Uterus (tissue), 4 donors: ENCODE results near the gene PAWR. TPM values are rescaled to one million over a fixed set of nuclear protein-coding genes. Genes with fewer than 3 reads are reported as not detected.
"Not testable (repeated sequence)": the region's sequence is repeated elsewhere in the genome, so short reads cannot be mapped to it uniquely, and the experiment has no call there.

ENCODE experiments used
- DNase-seq, 2 donors: peaks; one replicate each; pipeline ENCODE4 v3.0.0-alpha.2; 2019 to 2020
- H3K27ac ChIP-seq, 2 donors: fragments of 200-600 bp; sonication (generic); 1 replicate in 1 of 2; 2 replicates in 1 of 2; pipeline ENCODE4 v1.5.1; 2016 to 2018
- H3K27me3 ChIP-seq, 2 donors: fragments of 200-600 bp; sonication (generic); one replicate each; pipeline ENCODE4 v1.5.1; 2018 to 2019; ENCODE audit warnings: control low read depth in 1 of 2
- H3K36me3 ChIP-seq, 2 donors: fragments of 200-600 bp; sonication (generic); one replicate each; pipeline ENCODE4 v1.5.1; 2019; ENCODE audit warnings: control low read depth in 1 of 2
- H3K4me1 ChIP-seq, 2 donors: fragments of 200-600 bp; sonication (generic); one replicate each; pipeline ENCODE4 v1.5.1; 2018 to 2019; ENCODE audit warnings: control low read depth in 1 of 2
- H3K4me3 ChIP-seq, 2 donors: fragments of 200-600 bp; sonication (generic); 1 replicate in 1 of 2; 2 replicates in 1 of 2; pipeline ENCODE4 v1.5.1; 2018 to 2019; ENCODE audit warnings: mild to moderate bottlenecking in 1 of 2
- H3K9me3 ChIP-seq, 2 donors: fragments of 200-600 bp; sonication (generic); one replicate each; pipeline ENCODE4 v1.5.1; 2019; ENCODE audit warnings: control low read depth in 1 of 2
- CTCF ChIP-seq, 4 experiments: fragments of 200-600 bp in 2 of 4; fragments of 450-650 bp in 2 of 4; sonication (generic) in 2 of 4; IDR thresholded peaks; one replicate each; pipeline ENCODE4 v1.5.1; 2016 to 2019; ENCODE audit warnings: antibody characterized with exemption in 4 of 4, mild to moderate bottlenecking in 2 of 4, moderate library complexity in 1 of 4
- POLR2A ChIP-seq, 2 donors: fragments of 450-650 bp; IDR thresholded peaks; one replicate each; pipeline ENCODE4 v1.6.1; 2016; ENCODE audit warnings: antibody characterized with exemption in 2 of 2, mild to moderate bottlenecking in 1 of 2, moderate library complexity in 1 of 2
- intact Hi-C: fragments of 100-400 bp; cut with DNase I; formaldehyde crosslinking; loops from one replicate; pipeline ENCODE4 v1.15.1; 2023; ENCODE audit warnings: low total_unique reads
- total RNA-seq, 4 donors: library from RNA; depleted of rRNA in 3 of 4; stranded (reverse); fragments of >200 nt in 3 of 4; gene quantifications; one replicate each; pipeline versions ENCODE4 v1.1.0 to v1.2.4, GENCODE V29; 2014 to 2023
- donor health status: DM: yes; HTN: yes; CAD: no.

PAWR gene
- total RNA-seq, 4 donors from 2014 or later: 54.1 to 144 (median 73.1) TPM

GRCh38 chr12:79548610-79548924 is 142.2 kb downstream of the PAWR start:
- DNase-seq: no peak
- H3K27me3 ChIP-seq: no peaks in the 10 kb centered on the region
- H3K9me3 ChIP-seq: no peaks in the 10 kb centered on the region
- no peaks in the 10 kb centered on the region for H3K36me3 ChIP-seq
- intact Hi-C loops: no loop called here
- peak overlapping the region; percentile 50 to 62 for H3K27ac ChIP-seq
- TF ChIP-seq CTCF (IDR thresholded peaks at IDR 0.05): no peak
- TF ChIP-seq POLR2A (IDR thresholded peaks at IDR 0.05): no peak
- peaks cover 0 to 13% of the 10 kb centered on the region in 2 donors for H3K4me1 ChIP-seq
- H3K4me3 ChIP-seq: no peak overlapping the region

GRCh38 chr12:79547735-79548609 is 142.8 kb downstream of the PAWR start:
- H3K4me1 ChIP-seq: peaks cover 0 to 13% of the 10 kb centered on the region in 2 donors
- H3K9me3 ChIP-seq: no peaks in the 10 kb centered on the region
- no peaks in the 10 kb centered on the region for H3K27me3 ChIP-seq
- no peaks in the 10 kb centered on the region for H3K36me3 ChIP-seq
- intact Hi-C loops: no loop called here
- no peak overlapping the region for H3K4me3 ChIP-seq
- peak in 1 of 2 donors; percentile 47 for DNase-seq
- TF ChIP-seq CTCF (IDR thresholded peaks at IDR 0.05): peak; percentile 54 to 69 (median 58)
- TF ChIP-seq POLR2A (IDR thresholded peaks at IDR 0.05): no peak
- H3K27ac ChIP-seq: peak overlapping the region; percentile 50 to 62

- no peaks in the 10 kb centered on the region for H3K27me3 ChIP-seq
- no peaks in the 10 kb centered on the region for H3K9me3 ChIP-seq
- H3K36me3 ChIP-seq: no peaks in the 10 kb centered on the region
- intact Hi-C loops: no loop called here
- H3K27ac ChIP-seq: peak overlapping the region; percentile 50 to 62
- no peak for DNase-seq
- peaks cover 0 to 13% of the 10 kb centered on the region in 2 donors for H3K4me1 ChIP-seq
- TF ChIP-seq CTCF (IDR thresholded peaks at IDR 0.05) (no peak), POLR2A (IDR thresholded peaks at IDR 0.05) (no peak)
- H3K4me3 ChIP-seq: no peak overlapping the region
Observed at GRCh38 chr12:79547044-79547734, 143.6 kb downstream of the PAWR start.

- Histone ChIP-seq H3K4me1 (peaks cover 0 to 13% of the 10 kb centered on the region in 2 donors), H3K27ac (peak overlapping the region; percentile 50 to 62), H3K9me3 (no peaks in the 10 kb centered on the region), H3K36me3 (no peaks in the 10 kb centered on the region), H3K4me3 (no peak overlapping the region), H3K27me3 (no peaks in the 10 kb centered on the region)
- DNase-seq: no peak
- TF ChIP-seq CTCF (IDR thresholded peaks at IDR 0.05) (no peak), POLR2A (IDR thresholded peaks at IDR 0.05) (no peak)
- intact Hi-C loops: no loop called here
Observed at GRCh38 chr12:79546466-79547043, 144.2 kb downstream of the PAWR start.

- H3K4me1 ChIP-seq: peaks cover 0 to 13% of the 10 kb centered on the region in 2 donors
- H3K36me3 ChIP-seq, H3K4me3 ChIP-seq, DNase-seq, intact Hi-C loops, H3K27ac ChIP-seq, H3K9me3 ChIP-seq, H3K27me3 ChIP-seq: not testable (repeated sequence)
Observed at GRCh38 chr12:79544439-79544838, 146.3 kb downstream of the PAWR start.
